Measurements from ENCODE around the gene COL8A1. TPM values are rescaled to one million over a fixed set of nuclear protein-coding genes. Genes with fewer than 3 reads are reported as not detected.
A peak's percentile ranks its signal among the peaks of the same experiment; 100 is the strongest.
"Not testable (repeated sequence)": the region's sequence is repeated elsewhere in the genome, so short reads cannot be mapped to it uniquely, and the experiment has no call there.

COL8A1 gene
- total RNA-seq = 30.2 TPM

DNA sequence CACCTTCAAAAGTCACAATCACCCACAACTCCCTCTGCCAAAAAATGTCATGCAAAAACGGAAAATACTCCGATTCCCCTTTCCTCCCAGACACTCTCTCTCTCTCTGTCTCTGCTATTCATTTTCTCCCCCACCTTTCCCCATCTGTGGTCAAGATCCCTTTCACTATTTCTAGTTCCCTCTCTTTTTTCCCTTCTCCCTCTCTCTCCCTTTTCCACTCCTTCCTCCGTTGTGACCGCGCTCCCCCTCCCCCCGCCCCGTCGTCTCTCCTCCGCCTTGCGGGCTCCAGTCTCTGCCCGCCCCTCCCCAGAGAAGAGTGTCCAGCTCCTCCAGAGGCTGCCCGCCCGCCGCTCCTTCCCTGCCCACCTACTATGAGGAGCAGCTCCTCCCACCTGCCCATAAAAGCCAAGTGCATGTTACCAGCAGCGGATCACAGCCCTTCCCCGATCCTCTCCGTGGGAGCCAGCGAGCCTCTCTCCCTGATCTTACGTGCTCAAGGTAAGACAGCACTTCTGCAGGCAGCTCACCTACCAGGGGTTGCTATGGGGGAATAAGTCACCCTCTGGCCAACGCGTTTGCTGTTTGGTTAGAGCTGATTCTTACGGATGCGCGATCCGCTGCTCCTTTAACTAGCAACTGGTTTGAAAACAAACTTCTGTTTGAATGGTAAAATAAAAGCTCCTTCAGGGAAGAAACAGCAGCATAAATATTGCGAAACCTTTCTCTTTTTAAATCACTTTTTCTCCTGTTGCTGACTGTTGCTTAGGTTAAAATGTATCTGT, at the start of gene COL8A1:
Gene COL8A1, plus strand, starts transcription at position 428 of the 782 bp plus-strand sequence. CDS start 152,089 bp downstream, outside the sequence.
- DNase-seq (ENCODE audit: low spot score) = peak; percentile 54

DNA sequence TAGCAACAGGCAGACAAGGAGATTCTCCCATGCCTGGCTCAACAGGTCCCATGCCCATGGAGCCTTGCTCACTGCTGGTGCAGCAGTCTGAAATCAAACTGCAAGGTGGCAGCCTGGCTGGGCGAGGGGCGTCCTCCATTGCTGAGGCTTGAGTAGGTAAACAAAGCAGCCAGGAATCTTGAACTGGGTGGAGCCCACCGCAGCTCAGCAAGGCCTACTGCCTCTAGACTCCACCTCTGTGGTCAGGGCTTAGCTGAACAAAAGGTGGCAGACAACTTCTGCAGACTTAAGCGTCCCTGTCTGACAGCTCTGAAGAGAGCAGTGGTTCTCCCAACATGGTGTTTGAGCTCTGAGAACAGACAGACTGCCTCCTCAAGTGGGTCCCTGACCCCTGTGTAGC, 49.2 kb upstream of the COL8A1 start:
- not testable (repeated sequence) for DNase-seq (ENCODE audit: low spot score)

DNA sequence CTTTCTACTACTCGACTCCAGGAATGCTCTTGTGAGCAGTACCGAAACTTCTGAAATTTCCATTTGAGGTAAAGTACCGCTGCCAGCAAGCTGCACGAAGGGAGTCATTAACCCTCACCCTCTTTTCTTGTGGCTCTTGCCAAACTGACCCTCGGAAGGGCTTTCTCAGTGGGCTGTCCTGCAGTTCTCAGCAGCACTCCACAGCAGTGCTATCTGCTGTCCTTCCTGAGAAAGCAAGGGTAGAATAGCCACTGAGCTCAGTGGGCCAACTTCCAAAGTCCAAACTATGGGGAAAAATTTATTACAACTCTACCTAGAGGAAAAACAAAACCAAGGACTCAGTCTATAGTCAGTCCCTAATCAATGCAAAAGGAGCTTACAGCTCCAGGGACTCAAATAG, 38.5 kb upstream of the COL8A1 start:
- DNase-seq (ENCODE audit: low spot score) = no peak

DNA sequence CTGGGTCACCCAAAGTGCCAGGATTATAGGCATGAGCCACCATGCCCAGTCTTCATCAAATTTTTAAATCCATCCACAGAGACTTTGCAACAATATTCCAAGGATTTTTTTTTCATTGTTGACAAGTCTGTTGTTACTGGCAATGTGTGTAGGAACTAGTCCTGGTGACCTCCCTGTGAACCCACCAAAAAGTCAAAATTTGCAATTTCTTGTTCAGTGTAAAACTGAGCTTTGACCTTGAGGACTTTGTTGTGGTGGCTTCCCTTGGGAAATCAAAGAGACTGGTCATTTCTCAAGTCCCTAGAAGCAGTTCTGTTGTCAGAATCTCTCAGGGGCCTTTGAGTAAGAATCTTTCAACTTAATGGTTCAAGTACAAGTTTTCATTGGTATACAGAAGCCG, 36.9 kb upstream of the COL8A1 start:
- no peak for DNase-seq (ENCODE audit: low spot score)

DNA sequence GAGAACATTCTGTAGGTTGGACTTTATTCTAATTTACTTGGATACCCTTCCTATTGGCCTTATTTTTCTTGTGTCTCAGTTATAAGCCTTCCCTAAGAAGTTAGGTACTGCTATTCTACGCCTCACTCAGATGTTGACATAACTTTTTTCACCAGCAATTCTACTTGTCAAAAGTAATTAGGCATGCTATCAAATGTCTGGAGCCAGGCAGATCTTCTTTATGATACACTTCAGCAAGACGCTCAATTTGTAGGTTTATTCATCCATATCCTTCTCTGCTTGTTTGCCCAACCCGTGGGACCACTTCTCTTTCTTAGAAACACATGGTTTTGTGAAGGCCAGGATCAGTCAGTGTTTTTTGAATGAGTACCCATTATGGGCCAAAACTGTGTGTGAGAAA, 36.2 kb upstream of the COL8A1 start:
- no peak for DNase-seq (ENCODE audit: low spot score)

DNA sequence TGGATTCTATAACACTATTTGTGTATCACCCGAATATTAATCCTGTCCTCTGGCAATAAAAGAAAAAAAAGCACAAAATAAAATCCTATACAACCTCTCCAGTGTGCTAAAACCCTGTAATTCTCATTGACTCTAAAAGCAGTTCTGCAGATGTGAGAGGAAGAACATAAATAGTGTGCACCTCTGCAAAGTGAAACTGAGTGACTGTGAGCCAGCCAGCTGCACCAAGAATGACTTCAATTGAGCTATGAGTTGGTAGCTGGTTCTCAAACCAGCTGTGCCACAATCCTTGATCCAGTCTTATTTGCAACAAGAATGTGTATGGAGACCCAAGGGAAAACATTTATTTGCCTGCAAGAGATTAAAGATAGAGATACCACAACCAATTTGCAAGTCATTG, 31.2 kb upstream of the COL8A1 start:
- DNase-seq (ENCODE audit: low spot score) = no peak

DNA sequence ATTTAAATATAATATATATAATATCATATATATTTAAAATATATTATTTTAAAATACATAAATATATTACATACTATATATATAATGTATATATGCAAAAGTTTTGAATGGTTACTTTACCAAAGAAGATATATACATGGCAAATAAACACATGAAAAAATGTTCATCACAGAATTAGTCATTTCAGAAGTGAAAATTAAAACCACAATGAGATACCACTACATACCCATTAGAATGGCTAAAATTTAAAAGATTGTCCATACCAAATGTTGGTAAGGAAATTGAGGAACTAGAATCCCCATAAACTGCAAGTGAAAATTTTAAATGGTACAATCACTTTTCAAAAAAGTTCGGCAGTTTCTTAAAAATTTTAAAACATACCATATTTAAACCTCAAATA, 23.6 kb upstream of the COL8A1 start:
- DNase-seq (ENCODE audit: low spot score) = no peak

DNA sequence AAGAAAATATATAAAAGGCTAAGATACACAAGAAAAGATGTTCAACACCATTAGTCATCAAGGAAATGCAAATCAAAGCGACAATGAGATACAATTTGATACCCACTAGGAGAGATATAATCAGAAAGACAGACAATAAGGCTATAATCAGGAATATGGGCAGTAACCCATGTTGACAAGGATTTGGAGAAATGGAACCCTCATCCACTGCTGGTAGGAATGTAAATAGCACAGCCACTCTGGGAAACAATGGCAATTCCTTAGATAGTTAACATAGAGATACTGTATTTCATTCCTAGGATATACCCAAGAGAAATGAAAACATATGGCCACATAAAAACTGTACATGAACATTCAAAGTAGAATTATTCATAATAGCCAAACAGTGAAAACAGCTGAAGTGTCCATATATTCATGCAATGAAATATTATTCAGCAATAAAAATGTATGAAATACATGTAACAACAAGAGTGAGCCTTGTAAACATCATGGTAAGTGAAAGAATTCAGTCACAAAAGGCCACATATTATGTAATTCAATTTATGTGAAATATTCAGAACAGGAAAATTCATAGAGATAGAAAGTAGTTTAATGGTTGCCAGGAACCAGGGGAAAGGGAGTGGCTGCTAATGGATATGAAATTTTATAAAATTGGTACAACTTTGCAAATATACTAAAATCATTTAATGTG, 18.2 kb upstream of the COL8A1 start:
- no peak for DNase-seq (ENCODE audit: low spot score)

DNA sequence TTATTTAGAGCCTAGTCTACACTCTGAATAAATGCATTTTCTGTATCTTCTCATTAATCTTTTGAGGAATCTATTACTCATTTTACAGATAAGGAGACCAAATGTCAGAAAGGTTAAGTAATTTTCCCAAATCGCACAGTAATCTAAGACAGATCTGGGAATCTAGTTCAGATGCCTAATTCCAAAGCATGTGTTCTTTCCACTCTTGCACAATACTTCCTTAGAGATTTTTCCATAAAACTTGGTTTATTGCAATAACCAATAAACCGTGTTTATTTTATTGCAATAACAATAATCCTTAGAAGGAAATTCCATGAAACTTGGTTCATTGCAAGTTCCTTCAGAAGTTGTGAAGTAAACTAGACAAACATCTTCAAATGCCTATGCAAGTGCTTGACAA, 17.4 kb upstream of the COL8A1 start:
- DNase-seq (ENCODE audit: low spot score) = no peak

DNA sequence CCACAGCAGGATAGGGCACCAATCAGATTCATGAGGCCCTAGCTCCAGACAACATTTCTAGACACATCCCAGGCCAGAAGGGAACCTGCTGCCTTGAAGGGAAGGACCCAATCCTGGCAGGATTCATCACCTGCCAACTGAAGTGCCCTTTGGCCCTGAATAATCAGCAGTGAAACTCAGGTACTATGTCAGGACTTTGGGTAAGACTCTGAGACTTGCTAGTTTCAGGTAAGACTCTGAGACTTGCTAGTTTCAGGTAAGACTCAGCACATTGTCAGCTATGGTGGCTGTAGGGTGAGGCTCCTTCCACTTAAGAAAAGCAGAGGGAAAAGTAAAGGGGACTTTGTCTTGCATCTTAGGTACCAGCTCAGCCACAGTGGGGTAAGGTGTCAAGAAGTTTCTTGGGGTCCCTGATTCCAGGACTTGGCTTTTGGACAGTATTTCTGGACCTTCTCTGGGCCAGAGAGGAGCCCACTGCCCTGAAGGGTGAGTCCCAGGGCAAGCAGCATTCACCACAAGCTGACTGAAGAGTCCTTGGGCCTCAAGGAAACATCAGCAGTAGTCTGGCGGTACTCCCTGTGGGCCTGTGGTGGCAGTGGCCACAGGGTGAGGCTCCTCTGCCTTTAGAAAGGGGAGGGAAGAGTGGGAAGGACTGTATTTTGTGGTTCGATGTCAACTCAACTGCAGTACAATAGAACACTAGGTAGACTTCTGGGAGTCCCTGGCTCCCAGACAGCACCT, 13.7 kb upstream of the COL8A1 start:
- no peak for DNase-seq (ENCODE audit: low spot score)

DNA sequence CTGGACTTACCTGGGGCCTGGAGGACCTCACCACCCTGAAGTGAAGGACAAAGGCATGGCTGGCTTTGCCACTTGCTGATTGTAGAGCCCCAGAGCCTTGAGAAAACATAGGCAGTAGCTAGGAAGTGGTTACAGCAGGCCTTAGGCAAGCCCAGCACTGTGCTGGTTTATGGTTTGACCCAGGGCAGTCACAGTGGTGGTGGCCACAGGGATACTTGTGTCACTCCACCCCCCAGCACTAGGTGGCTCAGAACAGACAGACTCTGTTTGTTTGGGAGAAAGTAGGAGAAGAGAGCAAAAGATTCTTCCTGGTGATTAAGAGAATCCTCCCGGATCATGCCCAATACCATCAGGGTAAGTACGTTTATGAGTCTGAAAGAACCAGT, 13.2 kb upstream of the COL8A1 start:
- DNase-seq (ENCODE audit: low spot score) = no peak

DNA sequence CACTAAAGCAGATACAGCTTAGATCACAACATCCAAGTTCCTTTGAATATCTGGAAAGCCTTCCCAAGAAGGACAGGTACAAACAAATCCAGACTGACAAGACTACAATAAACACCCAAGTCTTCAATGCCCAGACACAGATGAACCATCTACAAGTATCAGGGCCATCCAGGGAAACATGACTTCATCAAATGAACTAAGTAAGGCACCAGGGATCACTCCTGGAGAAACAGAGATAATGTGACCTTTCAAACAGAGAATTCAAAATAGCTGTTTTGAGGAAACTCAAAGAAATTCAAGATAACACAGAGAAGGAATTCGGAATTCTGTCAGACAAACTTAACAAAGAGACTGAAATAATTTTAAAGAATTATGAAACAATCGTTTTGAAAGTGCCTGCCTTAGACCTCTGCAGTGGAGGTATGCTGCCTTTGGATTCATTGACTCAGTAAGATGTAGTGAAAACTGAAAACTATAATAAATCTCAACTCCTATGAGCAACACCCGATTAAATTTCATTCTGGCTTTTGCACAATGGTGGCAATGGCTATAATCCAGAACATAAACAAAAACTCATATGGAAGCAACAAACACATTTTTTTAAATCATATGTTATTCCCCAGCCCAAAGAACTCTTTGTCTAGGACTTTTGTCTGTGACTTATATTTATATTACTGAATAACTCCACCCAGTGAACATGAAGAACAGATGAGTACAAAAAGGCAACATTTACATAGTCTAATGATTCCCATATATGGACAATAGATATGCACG, 12.6 kb upstream of the COL8A1 start:
- no peak for DNase-seq (ENCODE audit: low spot score)

DNA sequence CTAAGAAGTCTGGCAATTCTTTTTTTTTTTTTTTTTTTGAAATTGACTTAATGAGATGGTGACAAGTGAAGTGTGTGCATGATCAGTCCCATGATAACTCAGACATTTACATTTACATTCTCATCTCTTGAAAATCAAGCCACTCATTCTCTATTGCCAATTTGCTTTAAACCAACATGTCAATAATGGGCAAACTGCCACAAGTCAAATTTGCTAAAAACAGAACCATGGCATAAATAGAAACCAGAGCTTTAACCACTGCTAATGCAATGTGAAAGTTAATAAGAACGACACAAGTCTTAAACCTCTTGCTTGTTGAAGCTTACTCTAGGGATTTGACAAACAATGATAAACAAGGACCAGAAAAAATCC, 12.0 kb upstream of the COL8A1 start:
- no peak for DNase-seq (ENCODE audit: low spot score)

DNA sequence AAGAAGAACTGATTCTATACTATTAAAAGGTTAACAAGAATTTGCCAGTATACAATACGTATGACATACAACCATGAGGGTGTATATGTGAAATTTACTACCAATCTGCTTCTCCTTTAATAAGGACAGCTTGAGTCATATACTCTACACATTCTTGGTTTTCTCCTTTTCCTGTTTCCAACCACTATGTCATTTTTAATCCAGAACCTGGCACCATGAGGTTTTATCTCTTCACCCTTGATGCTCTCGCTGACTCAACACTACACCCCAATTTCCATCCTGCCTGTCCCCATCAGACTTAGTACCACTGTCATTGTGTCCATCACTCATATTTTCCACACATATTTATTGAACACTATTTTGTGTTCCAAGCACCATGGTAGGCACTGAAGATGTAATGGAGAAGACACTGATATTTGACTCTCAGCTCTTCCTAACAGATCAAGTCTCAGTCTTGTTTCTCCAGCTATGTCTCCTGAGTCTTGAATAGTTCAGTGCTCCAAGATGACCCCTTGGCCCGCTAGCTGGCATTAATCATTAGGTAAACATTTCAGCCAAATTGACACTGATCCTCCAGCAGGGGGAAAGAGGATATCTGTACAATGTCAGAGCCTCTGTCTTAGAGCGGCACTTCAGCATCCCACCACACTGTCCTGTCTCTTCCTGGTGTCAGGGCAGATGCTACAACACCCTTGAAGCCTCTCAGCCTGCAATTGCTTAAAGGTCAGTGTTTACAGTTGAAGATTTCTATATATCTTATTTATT, 11.2 kb upstream of the COL8A1 start:
- DNase-seq (ENCODE audit: low spot score) = no peak

DNA sequence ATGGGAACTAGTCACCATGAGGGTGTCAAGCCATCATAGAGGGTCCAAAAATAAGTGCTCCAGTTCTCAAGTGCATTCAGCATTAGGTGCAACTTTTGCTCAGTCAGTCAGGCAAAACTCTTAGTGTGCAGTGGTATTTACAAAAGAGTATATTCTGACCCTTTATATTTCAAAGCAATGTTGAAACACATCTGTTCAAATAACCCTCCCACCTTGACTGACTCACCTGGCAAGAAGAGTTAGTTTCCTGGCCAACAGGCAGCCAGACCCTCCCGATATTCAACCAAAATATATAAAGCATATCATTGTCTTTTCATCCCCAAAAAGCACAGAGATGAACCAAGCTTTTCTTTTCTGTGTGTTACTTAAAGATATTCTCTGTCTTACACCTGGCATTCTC, 7.6 kb upstream of the COL8A1 start:
- no peak for DNase-seq (ENCODE audit: low spot score)

DNA sequence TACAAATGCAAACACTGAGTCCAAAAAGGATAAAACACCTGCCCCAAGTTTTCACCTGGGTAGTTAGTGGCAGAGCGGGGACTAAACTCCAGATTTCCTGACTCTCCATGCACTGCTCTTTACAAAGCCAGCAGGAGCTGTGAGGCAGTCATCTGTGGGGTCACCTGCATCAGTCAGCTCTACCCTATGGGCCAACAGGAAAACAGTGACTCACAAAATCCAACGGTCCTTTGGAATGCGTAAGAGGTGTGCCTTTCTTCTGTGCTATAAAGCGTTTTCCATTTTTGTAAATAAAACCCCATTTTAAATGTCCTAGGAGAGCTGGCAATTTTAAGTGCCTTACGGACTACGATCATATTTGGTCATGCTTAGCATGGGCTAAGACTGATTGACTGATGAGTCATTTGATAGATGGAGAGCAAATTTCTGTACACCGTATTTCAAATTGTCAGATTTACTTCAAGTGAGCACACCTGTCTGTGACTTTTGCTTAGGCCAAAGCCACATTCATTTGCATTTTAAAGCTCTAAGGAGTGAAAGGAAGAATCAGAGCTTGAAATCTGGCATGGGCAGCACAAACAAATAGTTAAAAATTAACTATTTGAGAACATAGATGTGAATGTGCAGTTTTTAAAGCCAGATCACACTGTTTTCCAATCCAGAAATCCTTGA, 4.4 kb upstream of the COL8A1 start:
- no peak for DNase-seq (ENCODE audit: low spot score)

DNA sequence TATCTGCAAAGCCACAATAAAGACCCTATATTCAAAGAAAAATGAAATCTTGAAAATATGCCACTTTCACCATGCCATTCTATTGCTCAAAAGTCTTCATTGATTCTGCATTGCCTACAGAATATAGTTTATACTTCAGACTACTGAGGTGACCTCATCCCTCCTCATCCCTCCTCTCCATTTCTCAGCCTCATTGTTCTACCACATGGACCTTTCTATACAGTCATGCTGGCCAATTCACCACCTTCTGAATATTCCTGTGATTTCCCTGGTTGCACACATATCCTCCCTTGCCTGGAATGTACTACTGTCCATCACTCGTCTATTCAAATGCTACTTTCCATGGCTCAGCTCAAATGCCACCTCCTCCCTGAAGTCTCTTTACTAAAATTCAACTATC, 3.5 kb upstream of the COL8A1 start:
- no peak for DNase-seq (ENCODE audit: low spot score)

DNA sequence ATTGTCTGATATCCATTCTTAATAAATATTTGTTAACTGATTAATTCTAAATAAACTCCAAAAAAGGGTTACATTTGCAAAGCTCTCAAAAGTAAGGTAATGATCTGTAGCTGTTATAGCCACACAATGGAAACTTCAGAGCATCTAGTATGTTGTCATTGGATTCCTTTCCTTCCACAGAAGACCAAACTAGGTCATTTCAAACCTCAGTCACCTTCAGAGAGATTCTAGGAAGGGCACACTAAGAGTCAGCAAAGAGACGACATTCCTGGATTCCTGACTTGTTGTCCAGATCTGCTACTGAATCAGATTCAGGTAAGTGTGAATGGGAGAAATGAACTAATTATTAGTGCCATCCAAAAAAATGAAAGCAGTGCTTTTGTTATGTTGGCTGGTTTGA, 3.0 kb upstream of the COL8A1 start:
- DNase-seq (ENCODE audit: low spot score) = no peak

DNA sequence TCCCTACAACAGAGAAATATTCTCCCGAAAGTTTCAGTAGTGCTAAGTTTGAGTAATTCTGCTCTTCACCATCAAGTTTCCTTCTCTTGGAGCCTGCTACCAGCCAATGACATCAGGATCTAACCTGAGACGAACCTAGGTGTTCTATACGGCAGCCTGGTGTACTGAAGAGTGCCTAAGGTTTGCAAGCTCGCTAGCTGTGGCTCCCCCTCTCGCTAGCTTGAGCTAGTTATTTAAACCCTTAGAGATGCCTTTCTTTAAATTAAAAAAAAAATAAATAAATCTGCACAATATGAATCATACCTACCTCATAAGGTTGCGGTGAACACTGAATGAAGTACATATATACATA, 1.4 kb upstream of the COL8A1 start:
- DNase-seq (ENCODE audit: low spot score) = no peak

DNA sequence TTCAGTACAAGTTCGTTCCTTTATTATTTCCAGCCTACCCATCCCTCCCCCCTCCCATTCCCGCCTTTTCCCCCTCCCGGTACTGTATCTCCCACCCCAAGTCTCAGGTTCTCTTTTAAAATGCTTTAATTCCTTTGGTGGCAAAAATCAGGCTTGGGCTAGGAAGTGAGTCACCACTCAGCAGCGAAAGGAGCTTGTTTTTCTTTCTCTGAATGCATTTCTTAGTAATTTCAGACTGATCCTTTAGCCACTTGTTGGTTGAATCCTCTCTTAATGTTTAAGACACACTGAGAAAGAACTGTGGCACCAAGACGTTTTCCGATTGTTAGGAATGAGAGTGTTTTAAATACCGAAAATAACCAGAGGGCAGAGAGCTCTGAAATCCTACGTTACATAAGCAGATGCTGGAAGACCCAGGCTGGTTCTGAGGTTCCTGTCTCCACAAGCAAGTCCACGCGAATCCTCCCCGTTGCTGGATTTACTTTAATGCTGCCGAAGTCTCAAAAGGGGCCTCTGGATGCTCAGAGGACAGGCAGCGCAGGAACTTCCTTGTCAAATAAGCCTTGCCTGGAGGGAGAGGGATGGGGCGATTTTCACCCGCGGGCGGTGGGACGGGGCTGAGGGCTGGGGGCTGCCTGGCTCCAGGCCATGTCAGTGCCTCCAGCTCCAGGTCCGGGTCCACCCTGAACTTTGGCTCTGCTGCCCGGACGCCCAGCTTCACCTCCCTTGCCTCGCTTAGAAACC, 854 bp upstream of the COL8A1 start:
- no peak for DNase-seq (ENCODE audit: low spot score)

Data from ureter (tissue), 1 donor.